Measurements from ENCODE around the gene ADAT2.
A peak's percentile ranks its signal among the peaks of the same experiment; 100 is the strongest.
"Not testable (repeated sequence)": the region's sequence is repeated elsewhere in the genome, so short reads cannot be mapped to it uniquely, and the experiment has no call there.

The ADAT2 gene

DNA sequence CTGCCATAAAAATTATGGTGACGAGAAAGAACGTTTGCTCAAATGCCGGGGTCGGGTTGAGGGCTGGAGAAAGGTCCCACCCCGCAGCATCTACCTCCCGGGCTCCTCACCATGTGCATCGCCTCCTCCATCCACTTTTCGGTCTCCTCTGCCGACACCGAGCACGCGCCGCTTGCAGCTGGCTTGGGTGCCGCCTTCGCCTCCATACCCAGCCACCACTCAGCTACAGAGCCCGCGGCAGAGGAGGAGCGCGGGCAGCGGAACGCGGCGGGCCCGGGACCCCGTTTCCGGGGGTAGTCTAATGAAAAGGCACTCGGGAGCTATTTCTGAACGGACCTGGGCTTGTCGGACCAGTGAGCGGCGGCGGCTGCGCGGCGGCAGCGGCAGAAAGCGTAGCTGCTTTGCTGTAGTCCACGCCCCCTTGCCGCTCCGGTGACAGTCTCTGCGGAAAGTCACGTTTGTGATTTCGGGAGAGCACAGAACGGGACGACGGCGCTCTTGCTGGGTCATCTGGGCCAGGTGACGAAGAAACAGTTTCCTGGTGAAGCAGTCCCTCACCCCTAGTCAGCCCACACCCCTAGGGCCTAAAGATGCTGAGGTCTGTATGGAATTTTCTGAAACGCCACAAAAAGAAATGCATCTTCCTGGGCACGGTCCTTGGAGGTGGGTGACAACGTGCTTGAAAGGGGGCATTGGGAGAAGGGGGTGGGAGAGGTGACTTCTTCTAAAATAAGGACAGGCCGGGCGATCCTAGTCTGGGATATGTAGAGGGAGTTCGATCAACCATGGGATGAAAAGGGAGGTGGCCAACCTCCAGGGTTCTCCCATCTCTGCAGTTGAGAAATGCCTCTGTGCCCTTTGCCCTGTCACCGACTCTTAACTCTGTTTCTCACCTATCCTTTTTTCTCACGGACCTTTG is at the start of gene ADAT2, which contains the start of gene PEX3:
Gene ADAT2, minus strand, starts transcription at position 243 of the 919 bp plus-strand sequence. Its CDS starts 37 bp downstream, at position 206.
Gene PEX3, plus strand, starts transcription at position 353 of the 919 bp plus-strand sequence. Its CDS starts 238 bp downstream, at position 591.
- DNase-seq = peak; percentile 97

DNA sequence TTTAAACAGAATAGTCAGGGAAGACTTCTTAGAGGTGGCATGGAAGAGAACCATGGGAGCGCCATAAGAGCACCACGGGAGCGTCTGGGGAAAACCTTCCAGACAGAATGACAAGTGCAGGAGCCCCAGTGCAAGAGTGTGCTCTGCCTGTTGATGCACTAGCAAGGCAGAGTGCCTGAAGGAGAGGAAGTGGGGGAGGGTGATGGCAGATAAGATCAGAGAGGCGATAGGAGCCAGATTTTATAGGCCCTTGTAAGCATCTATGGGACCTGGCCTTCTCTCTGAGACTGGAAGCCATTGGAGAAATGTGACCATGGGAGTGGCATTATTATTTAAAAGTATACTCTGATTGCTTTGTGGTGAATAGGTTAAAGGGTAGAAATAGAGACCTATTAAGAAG is 47.9 kb upstream of the ADAT2 start:
- DNase-seq = no peak

DNA sequence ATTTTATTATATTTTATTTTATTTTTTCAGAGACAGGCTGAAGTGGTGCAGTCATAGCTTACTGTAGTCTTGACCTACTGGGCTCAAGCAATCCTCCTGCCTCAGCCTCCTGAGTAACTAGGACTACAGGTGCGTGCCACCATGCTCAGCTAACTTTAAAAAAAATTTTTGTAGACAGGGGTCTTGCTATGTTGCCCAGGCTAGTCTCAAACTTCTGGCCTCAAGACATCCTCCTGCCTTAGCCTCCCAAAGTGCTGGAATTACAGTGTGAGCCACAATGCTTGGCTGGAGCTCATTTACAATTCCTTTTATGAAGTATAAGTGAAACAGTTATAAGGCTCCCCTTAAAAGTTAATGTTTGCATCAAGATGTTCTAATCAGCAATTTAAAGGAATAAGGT is 46.5 kb upstream of the ADAT2 start:
- DNase-seq = no peak

DNA sequence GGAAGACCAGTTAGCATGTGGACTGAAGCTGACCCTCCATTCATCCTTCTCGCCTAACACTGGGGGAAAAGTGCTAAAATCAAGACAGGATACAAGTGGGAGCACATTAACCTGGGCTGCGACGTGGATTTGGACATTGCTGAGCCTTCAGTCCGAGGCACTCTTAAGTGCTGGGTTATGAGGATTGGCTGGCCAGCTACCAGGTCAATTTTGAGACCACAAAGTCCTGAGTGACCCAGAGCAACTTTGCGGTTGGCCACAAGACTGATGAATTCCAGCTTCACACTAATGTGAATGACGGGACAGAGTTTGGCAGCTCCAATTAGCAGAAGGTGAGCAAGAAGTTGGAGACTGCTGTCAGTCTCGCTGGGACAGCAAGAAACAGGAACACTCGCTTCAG is 40.3 kb upstream of the ADAT2 start:
- DNase-seq = no peak

DNA sequence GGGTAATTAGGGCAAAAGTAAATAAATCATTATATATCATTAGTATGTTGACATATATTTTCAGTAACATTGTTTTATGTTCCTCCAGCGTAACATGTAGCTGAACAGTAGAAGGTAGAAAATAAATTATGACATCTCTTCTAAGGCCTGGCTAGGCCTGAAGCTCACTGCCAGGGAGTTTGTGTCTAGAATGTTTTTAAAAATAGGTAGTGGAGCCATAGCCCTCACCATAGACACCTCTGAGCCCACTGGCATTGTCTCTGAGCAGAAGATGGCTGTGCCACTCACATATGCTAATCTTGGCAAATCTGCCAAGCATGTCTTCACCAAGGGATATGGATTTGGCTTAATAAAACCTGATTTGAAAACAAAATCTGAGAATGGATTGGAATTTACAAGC is 39.7 kb upstream of the ADAT2 start:
- DNase-seq = no peak

DNA sequence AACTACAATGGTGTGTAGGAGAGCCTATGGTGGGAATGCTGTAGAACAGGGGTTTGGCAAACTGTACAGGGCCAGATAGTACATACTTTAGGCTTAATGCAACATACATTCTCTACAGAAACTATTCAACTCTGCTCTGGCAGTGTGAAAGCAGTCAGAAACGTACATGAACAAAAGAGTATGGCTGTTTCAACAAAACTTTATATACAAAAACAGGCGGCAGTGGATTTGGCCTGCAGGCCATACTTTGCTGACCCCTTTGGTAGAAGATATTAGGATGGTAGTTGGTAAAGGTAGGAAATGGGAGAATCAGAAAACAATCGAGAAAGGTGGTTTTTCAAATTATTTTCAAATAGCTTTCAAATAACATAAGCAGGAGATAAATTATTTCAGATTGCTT is 36.3 kb upstream of the ADAT2 start:
- no peak for DNase-seq

DNA sequence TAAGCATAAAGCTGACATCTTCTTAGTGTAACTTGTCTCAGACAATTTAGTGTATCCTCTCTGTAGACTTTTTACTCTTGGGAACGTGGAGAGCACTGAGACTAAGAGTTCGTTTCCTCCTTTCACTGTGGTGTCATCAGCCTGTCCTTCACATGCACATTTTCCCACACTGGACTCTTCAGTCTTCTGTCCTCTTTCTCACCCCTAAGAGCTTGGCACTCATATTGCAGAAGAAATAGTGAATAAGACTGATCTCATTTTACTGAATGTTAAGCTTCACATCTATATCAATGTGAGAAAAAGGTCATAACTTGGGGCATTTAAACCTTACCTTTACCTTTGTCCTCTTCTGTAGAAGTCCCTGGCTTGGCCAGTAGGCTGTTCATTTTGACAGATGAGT is 35.5 kb upstream of the ADAT2 start:
- DNase-seq = no peak

DNA sequence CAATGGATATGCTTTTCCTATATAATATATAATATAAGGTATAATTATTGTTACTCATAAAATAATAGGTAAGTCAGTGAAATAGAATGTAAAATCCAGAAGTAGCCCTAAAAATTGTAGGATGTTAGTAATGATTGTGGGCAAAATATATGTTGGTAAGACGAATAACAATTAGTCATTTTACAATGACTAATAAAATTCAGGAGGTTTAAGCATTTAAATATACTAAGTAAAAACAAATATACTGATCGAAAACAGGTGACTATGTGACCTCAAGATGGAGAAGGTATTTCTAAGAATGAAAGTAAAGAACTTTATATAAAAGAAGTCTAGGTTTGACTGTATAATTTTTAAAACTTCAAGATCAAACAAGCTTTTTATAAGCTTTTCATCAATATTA is 32.1 kb upstream of the ADAT2 start:
- DNase-seq = no peak

DNA sequence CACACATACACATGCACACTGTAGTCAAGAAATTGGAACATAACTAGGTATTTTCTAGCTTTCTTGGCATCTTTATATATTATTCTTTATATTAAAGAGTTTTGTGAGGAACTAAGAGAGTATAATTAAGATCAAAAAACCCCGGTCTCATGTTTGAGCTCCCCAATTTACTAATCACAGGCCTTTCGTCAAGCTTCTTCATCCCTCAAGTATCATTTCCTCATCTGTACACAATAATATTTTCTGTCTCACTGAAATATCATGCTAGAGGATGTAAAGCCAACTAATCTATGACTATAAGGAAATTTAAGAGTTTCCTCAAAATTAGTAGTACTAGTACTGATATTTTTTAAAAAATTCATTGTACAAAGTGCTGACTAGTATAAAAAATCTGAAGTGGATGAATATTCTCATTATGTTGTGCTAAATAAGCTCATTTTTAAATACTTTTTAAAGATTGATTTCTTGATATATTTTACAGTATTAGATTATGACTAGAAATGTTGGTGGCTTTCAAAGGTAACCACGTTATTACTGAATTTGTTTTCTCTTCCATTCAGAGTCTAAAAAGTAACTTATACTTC is 28.1 kb upstream of the ADAT2 start:
- no peak for DNase-seq

DNA sequence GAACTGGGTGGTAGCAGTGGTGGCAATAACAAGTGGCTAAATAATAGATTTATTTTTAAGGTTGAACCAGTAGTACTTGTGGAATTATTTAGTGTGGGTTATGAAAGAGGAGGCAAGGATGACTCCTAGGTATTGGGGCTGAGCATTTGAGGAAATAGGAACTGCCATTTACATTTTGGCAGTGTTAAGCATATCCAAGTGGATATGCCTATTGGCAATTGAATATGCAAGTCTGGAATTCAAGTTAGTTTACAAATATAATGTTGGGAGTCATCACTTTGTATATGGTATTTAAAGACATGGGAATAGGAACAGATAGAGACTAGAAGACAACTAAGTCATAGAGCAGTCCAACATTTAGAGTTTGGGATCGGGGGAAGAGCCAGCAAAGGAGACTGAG is 26.1 kb upstream of the ADAT2 start:
- no peak for DNase-seq

DNA sequence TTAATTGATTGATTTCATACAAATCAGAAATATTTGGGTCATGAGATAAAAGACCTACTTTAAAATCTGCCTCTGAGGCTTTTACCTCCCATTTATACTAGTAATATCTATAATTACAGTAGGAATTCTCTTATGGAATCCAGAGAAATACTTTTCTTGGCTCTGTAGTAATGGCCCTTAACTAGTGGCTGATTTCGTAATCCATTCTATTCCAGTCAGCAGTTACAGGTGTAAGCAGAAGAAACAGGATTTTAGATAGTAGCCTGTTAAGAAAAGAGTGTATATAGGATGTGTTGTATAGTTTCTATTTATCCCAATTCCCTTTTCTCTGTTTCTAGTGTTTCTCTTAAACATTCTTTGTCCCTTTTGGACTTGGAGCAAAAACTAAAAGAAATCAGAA is 21.3 kb upstream of the ADAT2 start:
- DNase-seq = no peak

DNA sequence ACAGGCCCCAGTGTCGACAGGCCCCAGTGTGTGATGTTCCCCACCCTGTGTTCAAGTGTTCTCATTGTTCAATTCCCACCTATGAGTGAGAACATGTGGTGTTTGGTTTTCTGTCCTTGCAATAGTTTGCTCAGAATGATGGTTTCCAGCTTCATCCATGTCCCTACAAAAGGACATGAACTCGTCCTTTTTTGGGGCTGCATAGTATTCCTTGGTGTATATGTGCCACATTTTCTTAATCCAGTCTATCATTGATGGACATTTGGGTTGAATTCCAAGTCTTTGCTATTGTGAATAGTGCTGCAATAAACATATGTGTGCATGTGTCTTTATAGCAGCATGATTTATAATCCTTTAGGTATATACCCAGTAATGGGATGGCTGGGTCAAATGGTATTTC is 18.3 kb upstream of the ADAT2 start:
- DNase-seq = not testable (repeated sequence)

DNA sequence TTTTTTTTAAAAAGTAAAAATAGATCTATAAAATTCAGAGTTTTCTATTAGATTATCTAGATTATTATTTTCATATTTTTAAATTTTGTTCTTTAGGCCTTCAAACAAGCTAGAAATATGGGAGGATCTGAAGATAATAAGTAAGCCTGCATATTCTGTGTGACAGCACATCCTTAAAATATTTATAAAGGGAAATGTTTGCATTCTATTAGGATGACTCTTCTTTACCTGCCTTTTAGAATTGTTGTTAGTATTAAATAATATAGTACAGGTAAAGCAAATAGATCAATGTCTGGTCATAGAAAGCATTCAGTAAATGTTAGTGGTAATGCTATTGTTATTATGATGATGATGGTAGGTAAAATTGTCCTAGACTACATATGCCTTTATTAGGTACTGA is 17.5 kb upstream of the ADAT2 start:
- no peak for DNase-seq

DNA sequence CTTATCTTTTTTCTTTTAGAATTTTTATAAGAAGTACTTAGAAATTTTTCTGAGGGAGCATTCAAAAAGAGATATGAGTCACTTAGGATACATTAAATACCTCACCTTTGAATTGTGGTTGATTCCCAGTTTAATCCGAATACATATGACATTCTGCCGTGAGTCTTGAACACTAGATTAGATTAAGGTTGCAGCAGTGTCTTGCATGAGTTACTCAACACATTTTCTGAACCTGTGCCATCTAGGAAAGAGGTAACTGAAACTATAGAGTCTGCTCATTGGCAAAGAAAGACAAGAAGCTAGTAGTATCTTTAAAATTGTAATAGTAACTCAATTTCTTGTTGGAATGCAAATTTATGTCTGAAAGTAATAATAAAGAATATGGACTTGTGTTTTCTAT is 15.1 kb upstream of the ADAT2 start:
- no peak for DNase-seq

DNA sequence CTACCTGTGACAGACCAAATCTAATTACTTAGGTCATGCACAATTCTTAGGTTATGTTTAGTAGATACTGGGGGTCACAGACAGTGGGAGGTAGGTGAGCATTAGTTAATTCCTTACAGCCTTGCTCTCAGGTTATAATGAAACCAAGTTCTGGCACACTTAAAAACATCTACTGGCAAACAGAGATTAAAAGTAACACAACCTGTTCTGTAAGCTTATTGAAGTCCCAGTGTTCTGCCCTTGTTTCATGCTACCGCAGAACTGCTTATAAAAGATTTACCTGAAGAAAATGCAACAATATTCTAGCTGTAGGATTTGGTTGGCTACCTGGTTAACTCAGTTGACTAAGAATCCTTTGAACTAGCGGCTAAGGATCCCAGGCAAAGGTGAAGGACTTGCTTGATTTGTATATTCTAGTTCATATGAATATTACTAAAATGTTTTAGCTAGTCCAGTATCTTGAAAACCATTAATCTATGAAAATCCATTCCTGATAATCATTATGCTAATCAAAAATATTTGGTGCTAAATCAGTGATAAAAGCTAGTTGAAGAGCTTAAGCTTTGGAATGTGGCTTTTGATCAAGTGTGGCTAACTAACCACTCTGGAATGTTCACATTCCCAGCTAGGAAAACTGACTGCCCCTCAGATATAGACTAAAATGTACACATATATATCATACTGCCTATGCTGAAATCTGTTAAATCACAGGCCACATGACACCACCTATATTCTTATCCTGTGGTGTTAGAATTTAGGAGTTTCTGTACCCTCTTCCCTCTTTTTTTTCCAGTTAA is 7.3 kb upstream of the ADAT2 start:
- DNase-seq = no peak

DNA sequence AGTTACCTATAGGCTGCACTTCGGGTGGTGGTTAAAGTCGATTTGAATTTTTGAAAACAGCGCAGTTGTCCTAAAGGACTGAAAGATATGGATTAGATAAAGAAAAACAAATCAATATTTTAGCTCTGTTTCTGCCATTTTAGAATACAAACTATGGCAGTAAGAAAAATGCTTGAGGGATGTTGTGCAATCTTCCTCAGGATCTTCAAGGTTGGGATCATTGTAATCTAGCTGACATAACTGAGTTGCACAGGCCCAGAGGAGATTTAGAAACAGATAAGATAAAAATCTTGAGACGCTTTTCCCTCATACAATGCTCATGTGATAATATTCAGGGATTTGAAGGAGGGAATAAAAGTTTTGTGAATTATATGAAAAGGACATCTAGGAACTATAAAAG is 1.0 kb upstream of the ADAT2 start:
- no peak for DNase-seq

DNA sequence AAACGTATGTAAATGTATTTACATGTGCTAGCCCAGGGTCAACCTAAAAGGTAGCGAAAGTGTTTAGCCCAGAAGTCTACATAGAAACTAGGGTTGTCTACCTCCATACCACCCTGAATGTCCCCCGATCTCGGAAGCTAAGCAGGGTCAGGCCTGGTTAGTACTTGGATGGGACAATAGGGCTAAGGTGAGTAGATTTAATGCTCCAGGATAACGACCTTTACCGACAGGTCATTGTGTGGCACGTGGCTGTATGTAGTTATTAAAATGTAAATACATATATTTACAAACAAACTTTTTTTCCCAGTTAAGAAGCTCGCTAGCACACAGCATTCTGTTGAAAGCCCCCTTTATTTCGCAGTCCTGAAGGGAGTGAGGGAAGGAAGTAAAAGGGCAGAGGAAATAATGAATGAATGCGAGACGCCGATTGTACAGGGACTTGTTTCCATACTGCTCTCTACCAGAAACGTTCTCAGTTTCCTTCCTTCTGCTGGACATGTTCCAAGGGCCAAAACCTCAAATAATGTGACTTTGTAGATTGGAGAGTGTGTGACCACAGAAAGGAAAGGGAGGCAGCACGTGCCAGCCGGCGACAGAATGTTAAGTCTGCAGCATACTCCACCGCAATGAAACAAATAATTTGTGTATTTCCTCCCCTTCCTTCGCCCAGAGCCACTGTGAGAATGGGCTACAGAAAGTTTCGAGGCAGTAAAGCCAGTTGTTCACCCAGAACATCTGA is 612 bp downstream of the ADAT2 start:
- DNase-seq = no peak

DNA sequence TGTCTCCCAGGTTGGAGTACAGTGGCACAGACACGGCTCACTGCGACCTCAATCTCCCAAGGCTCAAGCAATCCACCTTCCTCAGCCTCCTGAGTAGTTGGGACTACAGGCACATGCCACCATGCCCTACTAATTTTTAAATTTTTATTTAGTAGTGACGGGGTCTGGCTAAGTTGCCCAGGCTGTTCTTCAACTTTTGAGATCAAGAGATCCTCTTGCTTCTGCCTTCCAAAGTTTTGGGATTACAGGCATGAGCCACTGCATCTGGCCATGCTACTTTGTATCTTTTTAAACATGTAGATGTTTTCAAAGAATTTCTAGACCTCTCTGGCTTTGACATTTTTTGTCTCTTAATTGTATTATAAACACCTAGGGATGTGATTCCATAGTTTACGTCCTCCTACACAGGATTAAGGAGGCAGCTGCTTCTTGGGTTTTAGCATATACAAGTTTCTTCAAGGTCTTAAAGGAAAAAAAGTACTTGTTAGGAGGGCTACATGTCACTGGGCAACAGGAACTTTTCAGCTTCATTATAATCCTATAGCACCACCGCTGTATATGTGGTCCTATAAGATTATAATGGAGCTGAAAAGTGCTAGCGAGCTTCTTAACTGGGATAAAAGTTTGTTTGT is 1.3 kb downstream of the ADAT2 start:
- DNase-seq = no peak

DNA sequence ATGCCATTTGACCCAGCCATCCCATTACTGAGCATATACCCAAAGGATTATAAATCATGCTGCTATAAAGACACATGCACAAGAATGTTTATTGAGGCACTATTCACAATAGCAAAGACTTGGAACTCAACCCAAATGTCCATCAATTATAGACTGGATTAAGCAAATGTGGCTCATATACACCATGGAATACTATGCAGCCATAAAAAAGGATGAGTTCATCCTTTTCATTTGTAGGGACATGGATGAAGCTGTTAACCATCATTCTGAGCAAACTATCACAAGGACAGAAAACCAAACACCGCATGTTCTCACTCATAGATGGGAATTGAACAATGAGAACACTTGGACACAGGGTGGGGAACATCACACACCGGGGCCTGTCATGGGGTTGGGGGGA is 2.6 kb downstream of the ADAT2 start:
- DNase-seq = not testable (repeated sequence)

DNA sequence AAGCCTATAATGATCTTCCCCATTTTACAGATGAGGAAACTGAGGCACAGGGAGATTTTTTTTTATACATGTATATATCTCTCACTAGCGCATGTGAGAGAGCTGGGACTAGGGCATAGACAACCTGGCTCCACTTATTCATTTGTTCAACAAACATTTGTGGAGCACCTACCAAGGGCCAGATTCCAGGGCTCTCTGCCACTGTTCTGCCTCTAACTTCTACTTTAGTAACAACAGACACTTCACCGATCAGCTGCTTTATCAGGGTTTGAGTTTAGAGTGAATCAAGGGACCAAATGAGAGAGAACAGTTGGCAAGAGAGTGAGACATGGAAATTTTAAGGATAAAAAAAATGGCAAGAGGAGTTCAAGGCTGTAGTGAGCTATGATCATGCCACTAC is 7.4 kb downstream of the ADAT2 start:
- no peak for DNase-seq

DNA sequence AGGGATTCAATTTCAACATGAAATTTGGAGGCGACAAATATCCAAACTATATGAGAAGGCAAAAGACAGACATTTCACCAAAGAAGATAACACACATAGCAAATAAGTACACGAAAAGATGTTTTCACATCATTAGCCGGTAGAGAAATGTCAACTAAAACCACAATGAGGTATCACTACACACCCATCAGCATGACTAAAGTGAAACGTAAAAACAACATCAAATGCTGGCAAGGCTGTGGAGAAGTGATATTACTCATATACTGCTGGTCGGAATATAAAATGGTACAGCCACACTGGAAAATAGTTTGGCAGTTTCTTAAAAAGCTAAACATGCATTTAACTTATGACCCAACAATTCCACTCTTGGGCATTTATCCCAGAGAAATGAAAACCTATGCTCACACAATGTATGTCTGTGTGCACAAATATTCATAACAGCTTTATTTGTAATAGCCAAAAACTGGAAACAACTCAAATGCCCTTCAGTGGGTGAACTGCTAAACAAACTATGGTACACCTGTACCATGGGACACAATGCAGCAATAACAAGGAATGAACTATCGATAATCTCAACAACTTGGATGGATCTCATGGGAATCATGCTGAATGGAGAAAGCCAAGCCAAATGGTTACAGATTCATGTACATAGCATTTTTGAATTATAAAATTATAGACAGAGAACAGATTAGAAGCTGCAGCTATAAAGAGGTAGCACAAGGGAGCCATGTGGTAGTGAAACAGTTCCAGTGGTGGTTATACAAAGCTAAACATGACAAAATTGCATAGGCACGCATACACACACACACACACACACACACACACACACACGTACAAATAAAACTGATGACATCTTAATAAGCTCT is 8.6 kb downstream of the ADAT2 start:
- no peak for DNase-seq
